ENCODE data around the gene NIPAL3. TPM values are rescaled to one million over a fixed set of nuclear protein-coding genes. Genes with fewer than 3 reads are reported as not detected.
A peak's percentile ranks its signal among the peaks of the same experiment; 100 is the strongest.

NIPAL3 gene
- polyA plus RNA-seq, 1 donor (not counting 4 experiments of a cell fraction or from before 2014, with no cell fraction given): 30.5 TPM

DNA sequence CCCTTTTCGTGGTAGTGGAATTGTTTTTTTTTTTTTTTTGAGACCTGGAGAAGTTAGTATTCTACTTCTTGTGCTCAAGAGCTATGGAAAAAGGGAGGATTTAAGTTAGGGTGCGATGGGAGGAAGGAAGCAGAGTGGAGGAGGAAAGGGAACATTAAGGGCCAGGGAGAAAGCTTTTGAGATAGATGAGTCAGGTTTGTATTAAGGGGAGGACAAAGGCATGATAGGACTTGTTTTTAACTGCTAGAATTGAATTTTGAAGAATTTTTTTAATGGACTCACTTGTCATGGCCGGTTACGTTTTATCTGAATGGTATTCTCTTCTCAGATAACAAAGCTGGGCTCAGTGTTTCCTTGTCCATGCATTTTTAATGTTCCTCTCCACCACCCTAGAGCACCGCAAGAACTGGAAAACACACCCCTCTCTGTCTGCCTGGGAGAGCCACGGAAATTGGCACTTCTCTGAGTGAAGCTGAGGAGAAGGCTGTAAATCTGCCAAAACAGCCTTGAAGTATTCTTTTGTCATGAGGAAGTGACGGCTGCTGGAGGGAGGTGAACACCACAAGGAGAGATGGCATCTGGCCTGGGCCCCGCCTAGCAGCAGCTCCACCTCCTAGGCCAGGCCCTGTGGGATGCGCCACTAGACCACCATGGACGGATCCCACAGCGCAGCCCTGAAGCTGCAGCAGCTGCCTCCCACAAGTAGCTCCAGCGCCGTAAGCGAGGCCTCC, 3.5 kb downstream of the NIPAL3 start:
- H3K9me3 ChIP-seq (ENCODE audit: control insufficient read depth, low read depth, low read length): no peaks in the 10 kb centered on the region
- H3K9me1 ChIP-seq (ENCODE audit: control insufficient read depth, extremely low read depth, insufficient read depth, low read length): no peaks in the 10 kb centered on the region
- peak overlapping the region; percentile 30 to 64 (median 55) for H3K4me3 ChIP-seq (ENCODE audit: control insufficient read depth in 2 of 3, extremely low read depth in 1 of 3, insufficient read depth in 2 of 3, low read depth in 1 of 3, low read length in 3 of 3)
- FAIRE-seq: peak; percentile 67
- H3K27me3 ChIP-seq (ENCODE audit: control insufficient read depth, extremely low read depth, insufficient read depth, low read length): no peaks in the 10 kb centered on the region
- H3K9ac ChIP-seq (ENCODE audit: control insufficient read depth, extremely low read depth, insufficient read depth, low read length): peak overlapping the region; percentile 87
- no peaks in the 10 kb centered on the region for H4K20me1 ChIP-seq (ENCODE audit: control insufficient read depth, extremely low read depth, insufficient read depth, low read length)
- H3K27ac ChIP-seq (ENCODE audit: control insufficient read depth, insufficient read depth, low read length): peak overlapping the region; percentile 90
- peaks cover 41% of the 10 kb centered on the region for H3K4me1 ChIP-seq (ENCODE audit: control insufficient read depth, extremely low read depth, insufficient read depth, low read length)
- peak overlapping the region; percentile 35 for H2AFZ ChIP-seq (ENCODE audit: control insufficient read depth, low read length)
- dilution Hi-C loops (cut with MboI; ENCODE audit: extremely low pct_ligation_motif_present, low sequenced_read_pairs): no loop called here
- DNase-seq (ENCODE audit: low read depth, low spot score): no peak
- TF ChIP-seq EZH2 (IDR thresholded peaks at IDR 0.05; ENCODE audit: low read length): no peak
- TF ChIP-seq, protein P1, sequence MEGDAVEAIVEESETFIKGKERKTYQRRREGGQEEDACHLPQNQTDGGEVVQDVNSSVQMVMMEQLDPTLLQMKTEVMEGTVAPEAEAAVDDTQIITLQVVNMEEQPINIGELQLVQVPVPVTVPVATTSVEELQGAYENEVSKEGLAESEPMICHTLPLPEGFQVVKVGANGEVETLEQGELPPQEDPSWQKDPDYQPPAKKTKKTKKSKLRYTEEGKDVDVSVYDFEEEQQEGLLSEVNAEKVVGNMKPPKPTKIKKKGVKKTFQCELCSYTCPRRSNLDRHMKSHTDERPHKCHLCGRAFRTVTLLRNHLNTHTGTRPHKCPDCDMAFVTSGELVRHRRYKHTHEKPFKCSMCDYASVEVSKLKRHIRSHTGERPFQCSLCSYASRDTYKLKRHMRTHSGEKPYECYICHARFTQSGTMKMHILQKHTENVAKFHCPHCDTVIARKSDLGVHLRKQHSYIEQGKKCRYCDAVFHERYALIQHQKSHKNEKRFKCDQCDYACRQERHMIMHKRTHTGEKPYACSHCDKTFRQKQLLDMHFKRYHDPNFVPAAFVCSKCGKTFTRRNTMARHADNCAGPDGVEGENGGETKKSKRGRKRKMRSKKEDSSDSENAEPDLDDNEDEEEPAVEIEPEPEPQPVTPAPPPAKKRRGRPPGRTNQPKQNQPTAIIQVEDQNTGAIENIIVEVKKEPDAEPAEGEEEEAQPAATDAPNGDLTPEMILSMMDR (optimal IDR thresholded peaks at IDR 0.05 in 1 of 3, IDR thresholded peaks at IDR 0.05 in 1 of 3, conservative IDR thresholded peaks at IDR 0.05 in 1 of 3; ENCODE audit: extremely low read depth in 1 of 3, insufficient read depth in 2 of 3, low read length in 3 of 3): no peak
- peak overlapping the region; percentile 97 for H3K4me2 ChIP-seq (ENCODE audit: control insufficient read depth, extremely low read depth, insufficient read depth, low read depth, low read length)
- peaks cover 20% of the 10 kb centered on the region for H3K79me2 ChIP-seq (ENCODE audit: control insufficient read depth, insufficient read depth, low read length)
- H3K36me3 ChIP-seq (ENCODE audit: control insufficient read depth in 2 of 2, extremely low read depth in 1 of 2, insufficient read depth in 2 of 2, low read length in 2 of 2): peaks cover 10 to 22% of the 10 kb centered on the region in 2 experiments

DNA sequence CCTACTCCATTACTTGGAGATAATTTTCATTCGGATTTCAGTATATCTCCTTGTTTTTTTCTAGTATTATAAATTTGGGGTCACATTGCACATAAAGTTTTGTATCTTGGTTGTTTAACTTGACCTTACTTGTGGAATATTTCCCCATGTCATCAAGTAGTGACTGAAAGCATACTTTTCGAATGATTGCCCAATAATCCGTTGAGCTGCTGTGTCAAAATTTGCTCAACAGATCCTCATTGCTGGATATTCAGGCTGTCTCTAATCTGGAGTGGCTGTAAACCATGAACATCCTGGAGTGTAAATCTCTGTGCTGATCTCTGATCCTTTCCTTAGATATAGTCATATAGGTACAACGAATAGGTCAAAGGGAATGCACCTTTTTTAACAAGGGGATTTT, 4.9 kb downstream of the NIPAL3 start:
- Histone ChIP-seq H3K36me3 (ENCODE audit: control insufficient read depth in 2 of 2, extremely low read depth in 1 of 2, insufficient read depth in 2 of 2, low read length in 2 of 2) (peaks cover 12 to 26% of the 10 kb centered on the region in 2 experiments), H3K9me1 (ENCODE audit: control insufficient read depth, extremely low read depth, insufficient read depth, low read length) (no peaks in the 10 kb centered on the region), H3K9ac (ENCODE audit: control insufficient read depth, extremely low read depth, insufficient read depth, low read length) (no peak overlapping the region), H3K27me3 (ENCODE audit: control insufficient read depth, extremely low read depth, insufficient read depth, low read length) (no peaks in the 10 kb centered on the region), H4K20me1 (ENCODE audit: control insufficient read depth, extremely low read depth, insufficient read depth, low read length) (no peaks in the 10 kb centered on the region), H3K4me3 (ENCODE audit: control insufficient read depth in 2 of 3, extremely low read depth in 1 of 3, insufficient read depth in 2 of 3, low read depth in 1 of 3, low read length in 3 of 3) (no peak overlapping the region), H3K4me1 (ENCODE audit: control insufficient read depth, extremely low read depth, insufficient read depth, low read length) (peaks cover 37% of the 10 kb centered on the region), H2AFZ (ENCODE audit: control insufficient read depth, low read length) (no peak overlapping the region), H3K4me2 (ENCODE audit: control insufficient read depth, extremely low read depth, insufficient read depth, low read depth, low read length) (no peak overlapping the region), H3K27ac (ENCODE audit: control insufficient read depth, insufficient read depth, low read length) (no peak overlapping the region), H3K79me2 (ENCODE audit: control insufficient read depth, insufficient read depth, low read length) (peaks cover 22% of the 10 kb centered on the region), H3K9me3 (ENCODE audit: control insufficient read depth, low read depth, low read length) (no peaks in the 10 kb centered on the region)
- FAIRE-seq (no peak), DNase-seq (ENCODE audit: low read depth, low spot score) (no peak)
- dilution Hi-C loops (cut with MboI; ENCODE audit: extremely low pct_ligation_motif_present, low sequenced_read_pairs): no loop called here
- TF ChIP-seq, protein P1 (optimal IDR thresholded peaks at IDR 0.05 in 1 of 3, IDR thresholded peaks at IDR 0.05 in 1 of 3, conservative IDR thresholded peaks at IDR 0.05 in 1 of 3; ENCODE audit: extremely low read depth in 1 of 3, insufficient read depth in 2 of 3, low read length in 3 of 3): no peak
- no peak for TF ChIP-seq EZH2 (IDR thresholded peaks at IDR 0.05; ENCODE audit: low read length)

Measured in keratinocyte (primary cell).